22Rv1 (cell line): ENCODE results near the gene SLC13A4.

ENCODE experiments used
- CTCF ChIP-seq: fragments of 450-650 bp; IDR thresholded peaks from 2 replicates; pipeline ENCODE4 v1.5.1; 2017; ENCODE audit warnings: mild to moderate bottlenecking
- ZFX ChIP-seq: fragments of 450-650 bp; IDR thresholded peaks from 2 replicates; pipeline ENCODE4 v1.6.1; 2017; ENCODE audit warnings: antibody characterized with exemption, borderline replicate concordance

DNA sequence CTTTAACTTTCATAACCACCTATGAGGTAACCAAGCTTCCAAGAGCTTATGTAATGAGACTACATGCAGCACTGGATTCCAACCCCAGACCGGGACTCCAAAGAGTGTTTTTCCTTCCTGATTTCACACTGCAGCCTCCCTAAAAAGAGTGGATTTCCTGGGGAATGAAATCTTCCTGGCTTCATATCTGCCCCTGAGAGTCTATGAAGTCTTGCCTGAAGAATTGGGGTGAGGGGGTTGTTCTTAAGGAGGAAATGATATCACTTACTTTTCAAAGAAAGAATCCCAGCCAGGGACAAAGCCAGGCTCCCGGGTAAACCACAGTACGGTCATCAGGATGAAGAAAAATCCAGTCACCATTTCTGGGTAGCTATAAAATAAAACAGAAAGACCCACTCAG, 35.9 kb downstream of the SLC13A4 start:
- TF ChIP-seq CTCF, result no peak
- no peak for TF ChIP-seq ZFX
